Urothelium cell line (cell line): ENCODE data around the gene SCLT1.

Experiments used
- DNase-seq: peaks from one replicate; pipeline ENCODE4 v3.0.0; 2011; ENCODE audit warnings: low spot score, mixed read lengths
- FAIRE-seq: peaks from 2 replicates; lab custom pipeline; 2011; peaks lifted over from hg19 to GRCh38; lab: Jason Lieb, UNC

Gene SCLT1

GRCh38 chr4:128973384-128973783 is 120.0 kb downstream of the SCLT1 start:
- DNase-seq = no peak
- no peak for FAIRE-seq

GRCh38 chr4:128961405-128961804 is 131.9 kb downstream of the SCLT1 start:
- FAIRE-seq (no peak), DNase-seq (no peak)

- FAIRE-seq = no peak
Measured at GRCh38 chr4:128958194-128958593, 135.1 kb downstream of the SCLT1 start.

GRCh38 chr4:128957459-128957858 is 135.9 kb downstream of the SCLT1 start:
- DNase-seq (no peak), FAIRE-seq (no peak)

More at GRCh38 chr4:128958194-128958593, 135.1 kb downstream of the SCLT1 start:
- DNase-seq = no peak

GRCh38 chr4:128955751-128956150 is 137.6 kb downstream of the SCLT1 start:
- FAIRE-seq (no peak), DNase-seq (no peak)

- no peak for DNase-seq
- FAIRE-seq = no peak
Measured at GRCh38 chr4:128954941-128955340, 138.4 kb downstream of the SCLT1 start.

GRCh38 chr4:128951316-128951715 is 142.0 kb downstream of the SCLT1 start:
- FAIRE-seq = no peak
- no peak for DNase-seq

- no peak for DNase-seq
- no peak for FAIRE-seq
Measured at GRCh38 chr4:128950796-128951195, 142.5 kb downstream of the SCLT1 start.

- DNase-seq (no peak), FAIRE-seq (no peak)
Measured at GRCh38 chr4:128946916-128947315, 146.4 kb downstream of the SCLT1 start.

GRCh38 chr4:128942607-128943006 is 150.7 kb downstream of the SCLT1 start:
- no peak for DNase-seq
- no peak for FAIRE-seq

- FAIRE-seq = no peak
Measured at GRCh38 chr4:128940971-128941370, 152.4 kb downstream of the SCLT1 start.

GRCh38 chr4:128930051-128930450 is 163.3 kb downstream of the SCLT1 start:
- no peak for DNase-seq
- FAIRE-seq = no peak

More at GRCh38 chr4:128940971-128941370, 152.4 kb downstream of the SCLT1 start:
- no peak for DNase-seq

- FAIRE-seq (no peak), DNase-seq (no peak)
Measured at GRCh38 chr4:128924951-128925350, 168.4 kb downstream of the SCLT1 start.

- FAIRE-seq (no peak), DNase-seq (no peak)
Measured at GRCh38 chr4:128921954-128922353, 171.4 kb downstream of the SCLT1 start.

- FAIRE-seq (no peak), DNase-seq (no peak)
Measured at GRCh38 chr4:128917781-128918180, 175.6 kb downstream of the SCLT1 start.

GRCh38 chr4:128916832-128917231 is 176.5 kb downstream of the SCLT1 start:
- DNase-seq (no peak), FAIRE-seq (no peak)

- FAIRE-seq (no peak), DNase-seq (no peak)
Measured at GRCh38 chr4:128915544-128915943, 177.8 kb downstream of the SCLT1 start.

GRCh38 chr4:128913228-128913627 is 180.1 kb downstream of the SCLT1 start:
- no peak for FAIRE-seq

GRCh38 chr4:128908735-128909134 is 184.6 kb downstream of the SCLT1 start:
- FAIRE-seq = no peak
- DNase-seq = no peak

More at GRCh38 chr4:128913228-128913627, 180.1 kb downstream of the SCLT1 start:
- DNase-seq = no peak

- DNase-seq (no peak), FAIRE-seq (no peak)
Measured at GRCh38 chr4:128907981-128908380, 185.4 kb downstream of the SCLT1 start.

GRCh38 chr4:128906581-128906980 is 186.8 kb downstream of the SCLT1 start:
- DNase-seq (no peak), FAIRE-seq (no peak)

GRCh38 chr4:128904821-128905220 is 188.5 kb downstream of the SCLT1 start:
- FAIRE-seq = no peak

GRCh38 chr4:128880662-128881061 is 212.7 kb downstream of the SCLT1 start:
- DNase-seq = no peak
- FAIRE-seq = no peak

More at GRCh38 chr4:128904821-128905220, 188.5 kb downstream of the SCLT1 start:
- DNase-seq = no peak
